NB4 (cell line): ENCODE results near the gene SKAP1.

Source experiments
- DNase-seq: peaks from one replicate; pipeline ENCODE4 v3.0.0; 2010; ENCODE audit warnings: low read depth
- H3K4me3 ChIP-seq: one replicate; pipeline ENCODE4 v1.5.1; 2011; ENCODE audit warnings: mild to moderate bottlenecking, low read depth, low read length, moderate library complexity
- CTCF ChIP-seq: IDR thresholded peaks from one replicate; pipeline ENCODE4 v1.5.1; 2012; ENCODE audit warnings: low read depth, low read length
- MAX ChIP-seq: IDR thresholded peaks from 2 replicates; pipeline ENCODE4 v1.6.1; 2011; ENCODE audit warnings: low read depth, low read length
- MYC ChIP-seq: IDR thresholded peaks from 2 replicates; pipeline ENCODE4 v1.6.1; 2011; ENCODE audit warnings: low read depth, low read length
- POLR2A ChIP-seq: IDR thresholded peaks from 2 replicates; pipeline ENCODE4 v1.6.1; 2011; ENCODE audit warnings: mild to moderate bottlenecking; ENCODE audit not compliant: insufficient read length; ENCODE audit errors: extremely low read depth

The SKAP1 gene

GRCh38 chr17:48460052-48460451 lies 30.0 kb upstream of the SKAP1 start:
- H3K4me3 ChIP-seq, result no peak overlapping the region
- DNase-seq, result no peak
- TF ChIP-seq MAX (no peak), POLR2A (no peak), CTCF (no peak), MYC (no peak)

- no peak for TF ChIP-seq MAX
- TF ChIP-seq POLR2A, result no peak
- TF ChIP-seq CTCF, result no peak
- TF ChIP-seq MYC, result no peak
- H3K4me3 ChIP-seq, result no peak overlapping the region
- no peak for DNase-seq
These were observed 29.2 kb upstream of the SKAP1 start for GRCh38 chr17:48459070-48459844.

- TF ChIP-seq CTCF (peak; percentile 83), MYC (peak; percentile 37; the same call in 1 of the 2 replicates), POLR2A (no peak), MAX (peak; percentile 52)
- H3K4me3 ChIP-seq, result no peak overlapping the region
- peak; percentile 63 for DNase-seq
These were observed 27.2 kb upstream of the SKAP1 start for GRCh38 chr17:48457080-48457836.

- no peak overlapping the region for H3K4me3 ChIP-seq
- TF ChIP-seq CTCF (no peak), MAX (peak; percentile 53; the same call in 1 of the 2 replicates)
- DNase-seq, result no peak
These were observed 26.6 kb upstream of the SKAP1 start for GRCh38 chr17:48456589-48456988.

GRCh38 chr17:48455791-48456190 lies 25.8 kb upstream of the SKAP1 start:
- no peak for DNase-seq
- TF ChIP-seq MAX (no peak), MYC (no peak)
- no peak overlapping the region for H3K4me3 ChIP-seq

GRCh38 chr17:48453447-48453846 lies 23.4 kb upstream of the SKAP1 start:
- peak; percentile 14 for DNase-seq
- no peak overlapping the region for H3K4me3 ChIP-seq
- no peak for TF ChIP-seq POLR2A
- no peak for TF ChIP-seq CTCF
- TF ChIP-seq MAX, result no peak
- TF ChIP-seq MYC, result no peak
